AG10803 (cell line): ENCODE data around the gene CASZ1.

Experiments used
- DNase-seq: peaks from one replicate; pipeline ENCODE4 v3.0.0; 2010; ENCODE audit warnings: low read depth
- H3K4me3 ChIP-seq: 2 replicates; pipeline ENCODE4 v1.5.1; 2011; ENCODE audit warnings: mild to moderate bottlenecking, low read length, control low read depth
- TF ChIP-seq, protein P1 (sequence below): conservative IDR thresholded peaks from 2 replicates; pipeline ENCODE4 v1.5.1; 2011; ENCODE audit warnings: mild to moderate bottlenecking, low read length, control low read depth, inconsistent platforms

The CASZ1 gene

GRCh38 chr1:10631121-10631810 lies 165.2 kb downstream of the CASZ1 start:
- TF ChIP-seq, protein P1, sequence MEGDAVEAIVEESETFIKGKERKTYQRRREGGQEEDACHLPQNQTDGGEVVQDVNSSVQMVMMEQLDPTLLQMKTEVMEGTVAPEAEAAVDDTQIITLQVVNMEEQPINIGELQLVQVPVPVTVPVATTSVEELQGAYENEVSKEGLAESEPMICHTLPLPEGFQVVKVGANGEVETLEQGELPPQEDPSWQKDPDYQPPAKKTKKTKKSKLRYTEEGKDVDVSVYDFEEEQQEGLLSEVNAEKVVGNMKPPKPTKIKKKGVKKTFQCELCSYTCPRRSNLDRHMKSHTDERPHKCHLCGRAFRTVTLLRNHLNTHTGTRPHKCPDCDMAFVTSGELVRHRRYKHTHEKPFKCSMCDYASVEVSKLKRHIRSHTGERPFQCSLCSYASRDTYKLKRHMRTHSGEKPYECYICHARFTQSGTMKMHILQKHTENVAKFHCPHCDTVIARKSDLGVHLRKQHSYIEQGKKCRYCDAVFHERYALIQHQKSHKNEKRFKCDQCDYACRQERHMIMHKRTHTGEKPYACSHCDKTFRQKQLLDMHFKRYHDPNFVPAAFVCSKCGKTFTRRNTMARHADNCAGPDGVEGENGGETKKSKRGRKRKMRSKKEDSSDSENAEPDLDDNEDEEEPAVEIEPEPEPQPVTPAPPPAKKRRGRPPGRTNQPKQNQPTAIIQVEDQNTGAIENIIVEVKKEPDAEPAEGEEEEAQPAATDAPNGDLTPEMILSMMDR = no peak
- no peak for DNase-seq
- no peak overlapping the region for H3K4me3 ChIP-seq

DNA sequence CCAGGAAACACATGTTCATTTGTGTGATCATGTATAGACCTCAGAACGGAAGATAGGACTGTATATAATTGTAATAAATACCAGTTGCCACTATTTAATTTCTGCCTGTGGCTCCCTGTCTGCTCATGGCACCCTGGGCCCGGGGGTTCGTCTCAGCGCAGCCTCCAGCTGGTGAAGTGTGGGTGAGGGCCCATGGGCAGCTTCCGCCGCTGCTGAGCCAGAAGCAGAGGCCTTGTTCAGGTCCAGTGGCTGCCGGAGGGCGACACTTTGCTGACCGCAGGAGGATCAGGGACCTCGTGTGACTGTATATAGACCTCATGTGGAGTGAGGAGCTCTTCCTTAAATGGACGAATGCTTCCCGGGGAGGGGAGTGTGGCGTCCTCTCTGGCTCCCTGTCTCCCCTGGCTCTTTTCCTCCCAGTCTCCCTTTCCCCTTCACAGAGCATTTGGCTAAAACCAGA lies 165.8 kb downstream of the CASZ1 start:
- TF ChIP-seq, protein P1 = no peak
- no peak for DNase-seq
- no peak overlapping the region for H3K4me3 ChIP-seq

DNA sequence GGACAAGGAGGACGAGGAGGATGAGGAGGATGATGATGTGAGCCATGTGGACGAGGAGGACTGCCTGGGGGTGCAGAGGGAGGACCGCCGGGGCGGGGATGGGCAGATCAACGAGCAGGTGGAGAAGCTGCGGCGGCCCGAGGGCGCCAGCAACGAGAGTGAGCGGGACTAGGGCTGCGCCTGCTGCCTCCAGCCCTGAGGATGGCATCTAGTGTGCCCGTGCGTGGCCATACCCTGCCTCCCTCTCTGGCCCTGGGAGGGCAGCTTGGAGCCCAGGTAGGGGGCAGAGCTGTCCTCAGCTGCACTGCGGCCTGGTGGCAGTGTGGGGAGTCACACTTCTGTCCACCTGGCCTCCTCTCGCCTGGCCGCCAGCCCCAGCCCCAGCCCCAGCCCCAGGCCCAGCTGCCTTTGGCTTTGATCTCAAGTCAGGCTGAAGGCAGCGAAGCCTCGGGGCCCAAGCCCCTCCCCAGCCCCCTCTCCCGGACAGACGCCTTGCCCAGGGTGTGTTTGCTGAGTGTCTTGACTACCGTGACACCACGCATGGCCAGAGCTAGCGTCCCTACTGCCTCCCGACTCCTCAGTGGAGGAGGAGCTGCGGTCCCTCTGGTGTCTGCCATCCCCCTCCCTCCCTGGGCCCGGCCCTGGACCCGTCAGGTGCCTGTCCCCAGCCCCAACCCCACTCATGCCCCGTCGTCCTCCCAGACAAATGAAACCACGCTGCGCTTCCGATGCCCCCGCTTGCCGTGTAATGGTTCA lies 166.5 kb downstream of the CASZ1 start:
- H3K4me3 ChIP-seq = no peak overlapping the region
- TF ChIP-seq, protein P1 = no peak
- DNase-seq = no peak

DNA sequence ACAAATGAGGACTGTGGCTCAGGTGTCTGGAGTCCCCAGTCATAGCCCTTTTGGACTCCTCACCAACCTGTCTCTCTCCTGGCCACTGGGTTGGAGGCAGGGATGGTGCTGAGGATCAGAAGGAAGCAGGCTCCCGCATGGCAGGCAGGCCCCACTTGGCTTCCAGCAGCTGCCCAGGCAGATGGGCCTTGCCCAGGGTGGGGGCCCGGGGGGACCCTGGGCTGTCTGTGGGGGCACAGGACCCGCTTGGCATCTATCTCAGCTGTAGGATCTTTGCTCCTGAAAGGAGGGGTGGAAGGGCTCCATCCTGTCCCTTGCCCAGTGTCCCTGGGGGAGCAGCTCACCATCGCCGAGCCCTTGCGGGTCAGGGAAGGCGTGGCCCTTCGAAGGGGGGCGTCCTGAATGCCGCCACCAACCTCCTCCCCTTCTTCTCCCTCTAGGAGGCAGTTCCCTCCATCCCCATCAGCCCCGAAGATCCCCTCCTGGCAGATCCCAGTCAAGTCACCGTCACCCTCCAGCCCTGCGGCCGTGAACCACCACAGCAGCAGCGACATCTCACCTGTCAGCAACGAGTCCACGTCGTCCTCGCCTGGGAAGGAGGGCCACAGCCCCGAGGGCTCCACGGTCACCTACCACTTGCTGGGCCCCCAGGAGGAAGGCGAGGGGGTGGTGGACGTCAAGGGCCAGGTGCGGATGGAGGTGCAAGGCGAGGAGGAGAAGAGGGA lies 167.2 kb downstream of the CASZ1 start:
- H3K4me3 ChIP-seq = no peak overlapping the region
- TF ChIP-seq, protein P1 = no peak
- no peak for DNase-seq

GRCh38 chr1:10628685-10629084 lies 167.8 kb downstream of the CASZ1 start:
- no peak overlapping the region for H3K4me3 ChIP-seq
- TF ChIP-seq, protein P1 = no peak
- no peak for DNase-seq

DNA sequence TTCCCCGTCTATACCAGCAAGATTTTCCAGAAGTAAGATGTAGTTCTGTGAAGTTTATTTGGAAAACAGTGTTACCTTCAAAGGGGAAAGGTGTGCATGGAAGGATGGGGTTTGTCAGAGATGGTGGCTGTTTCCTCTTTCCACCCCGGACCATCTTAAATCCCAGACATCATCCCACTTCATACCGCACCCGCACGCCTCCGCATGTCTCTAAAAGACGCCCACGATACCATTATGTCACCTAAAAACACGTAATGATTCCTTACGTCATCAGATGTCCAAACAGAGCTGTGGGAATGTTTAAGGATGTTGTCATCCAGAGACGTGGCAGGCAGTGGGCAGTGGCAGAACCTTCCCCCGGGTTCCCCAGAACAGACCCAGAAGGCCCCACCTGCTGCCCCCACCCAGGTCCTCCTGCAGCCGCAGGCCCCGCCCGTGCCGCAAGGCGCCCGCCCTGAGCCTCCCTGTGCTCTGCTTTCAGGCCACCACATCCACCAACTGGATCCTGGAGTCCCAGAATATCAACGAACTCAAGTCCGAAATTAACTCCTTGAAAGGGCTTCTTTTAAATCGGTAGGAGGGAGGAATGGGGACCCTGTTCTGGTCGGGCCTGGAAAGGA lies 169.5 kb downstream of the CASZ1 start:
- H3K4me3 ChIP-seq = no peak overlapping the region
- TF ChIP-seq, protein P1 = no peak
- no peak for DNase-seq
